Heart right ventricle (tissue), 16 donors: ENCODE measurements around the gene OTOP2. TPM values are rescaled to one million over a fixed set of nuclear protein-coding genes. Genes with fewer than 3 reads are reported as not detected.

Source experiments
- ATAC-seq, 8 donors: fragments of 200-7000 bp; cut with Tn5 transposase; one replicate each; pipeline ENCODE4 v1.9.1; 2020; ENCODE audit warnings: mild to moderate bottlenecking in 8 of 8, moderate library complexity in 8 of 8, moderate number of reproducible peaks in 1 of 8
- DNase-seq, 2 donors: peaks; one replicate each; pipeline ENCODE4 v3.0.0-alpha.2; 2020
- H3K27ac ChIP-seq, 10 donors: fragments of 200-600 bp; sonication (generic) in 2 of 10; one replicate each; pipeline versions ENCODE4 v1.5.0 to v1.8.0; 2020 to 2022; ENCODE audit warnings: mild to moderate bottlenecking in 3 of 10
- H3K27me3 ChIP-seq, 7 donors: fragments of 200-600 bp; one replicate each; pipeline ENCODE4 v1.8.0; 2021 to 2022; ENCODE audit warnings: mild to moderate bottlenecking in 2 of 7
- H3K36me3 ChIP-seq, 9 donors: fragments of 200-600 bp; sonication (generic) in 1 of 9; one replicate each; pipeline versions ENCODE4 v1.5.0 to v1.8.0; 2020 to 2022; ENCODE audit warnings: mild to moderate bottlenecking in 2 of 9
- H3K4me1 ChIP-seq, 9 donors: fragments of 200-600 bp; sonication (generic) in 1 of 9; one replicate each; pipeline versions ENCODE4 v1.5.0 to v1.8.0; 2020 to 2022; ENCODE audit warnings: mild to moderate bottlenecking in 4 of 9
- H3K4me3 ChIP-seq, 10 donors: fragments of 200-600 bp; sonication (generic) in 2 of 10; one replicate each; pipeline versions ENCODE4 v1.5.0 to v1.8.0; 2020 to 2022; ENCODE audit warnings: mild to moderate bottlenecking in 7 of 10, moderate library complexity in 2 of 10
- H3K9me3 ChIP-seq, 11 donors: fragments of 200-600 bp in 10 of 11; sonication (generic) in 2 of 11; one replicate each; pipeline versions ENCODE4 v1.5.0 to v1.8.0; 2013 to 2022; ENCODE audit warnings: mild to moderate bottlenecking in 2 of 11, control low read depth in 1 of 11, moderate library complexity in 1 of 11
- CTCF ChIP-seq, 9 donors: fragments of 200-600 bp; sonication (generic) in 2 of 9; IDR thresholded peaks; one replicate each; pipeline versions ENCODE4 v1.5.0 to v1.8.0; 2021 to 2022; ENCODE audit warnings: antibody characterized with exemption in 9 of 9, mild to moderate bottlenecking in 5 of 9, moderate library complexity in 1 of 9
- WGBS, 2 donors: extraction: QIAGEN DNeasy Blood & Tissue Kit; methylation state at CpG; one replicate each; pipeline ENCODE4 v1.1.7; 2013; ENCODE audit warnings: inconsistent platforms in 1 of 2; 5-methylcytosine and 5-hydroxymethylcytosine counted together
- intact Hi-C, 10 donors: fragments of 100-400 bp; cut with DNase I; formaldehyde crosslinking; loops; one replicate each; pipeline versions ENCODE4 v1.11.1 to v1.14.2; 2022
- polyA plus RNA-seq, 2 donors: library from polyadenylated mRNA; stranded (reverse); fragments of 200-250 nt; gene quantifications; one replicate each; pipeline ENCODE4 v1.2.3, GENCODE V29; 2013
- total RNA-seq, 10 donors: library from RNA; stranded (reverse); fragmentation: NEBNext Ultra II Directional in 3 of 10; extraction: Animal tissue kit (Norgen Biotek cat#: 25700) in 3 of 10; gene quantifications; one replicate each; pipeline versions ENCODE4 v1.2.1 to v1.2.4, GENCODE V29; 2021 to 2023
- donor health status: Arrhythmogenic right ventricular cardiomyopathy.
- donor health status: ischemic (EF 13 %, LVEDD 7.1; RV severe dilation, severe dysfunction).
- donor health status: healthy with polysubstance abuse.
- donor health status: DM: no; HTN: yes; CAD: no.
- donor health status: DM: no; HTN: no; CAD: no.
- donor health status: ischemic (EF 25% LVEDD 6.9; RV normal size, moderate dysfunction).
- donor health status: ischemic (EF 25% LVEDD 5.7; RV mildly dilated, moderate dysfunction).
- donor health status: healthy.
- donor health status: DM: yes; HTN: yes; CAD: no.
- donor health status: Ischemic cardiomyopathy.
- donor health status: ischemic (EF 35%, LVEDD 5.7; RV mildly dilated, moderate dysfunction).
- donor health status: nonischemic (EF 11% LVEDD 7.7; RV severe dilation, severe dysfunction).
- donor health status: DM: yes; HTN: yes; CAD: no.
- donor health status: PGD.
- donor health status: ischemic (EF 29% LVEDD 5.4; RV normal size, mild dysfunction).
- donor health status: nonischemic (EF 23%, LVEDD 6.1; RV moderate dilation, normal function).

Gene OTOP2
- total and polyA plus RNA-seq, 12 donors, result not detected

GRCh38 chr17:74975943-74976342, 51.9 kb downstream of the OTOP2 start:
- Histone ChIP-seq H3K27ac (no peak overlapping the region), H3K27me3 (peaks cover 0 to 56% (median 0%) of the 10 kb centered on the region in 7 donors), H3K4me1 (peaks cover 5 to 21% (median 15%) of the 10 kb centered on the region in 9 donors), H3K4me3 (no peak overlapping the region), H3K36me3 (no peaks in the 10 kb centered on the region), H3K9me3 (no peaks in the 10 kb centered on the region)
- 82 to 83% methylated on average over 4 of the region's 4 CpGs for WGBS, 2 donors
- ATAC-seq (no peak), DNase-seq (no peak)
- intact Hi-C loops, result loop anchor here in 1 of 10 donors (10.0 kb wide), 1 partner anchor 139 kb away; no protein-coding TSS in a partner anchor
- TF ChIP-seq CTCF (IDR thresholded peaks at IDR 0.05), result no peak

- Histone ChIP-seq H3K36me3 (no peaks in the 10 kb centered on the region), H3K9me3 (no peaks in the 10 kb centered on the region), H3K27ac (no peak overlapping the region), H3K27me3 (peaks cover 0 to 56% (median 0%) of the 10 kb centered on the region in 7 donors), H3K4me3 (no peak overlapping the region), H3K4me1 (peaks cover 4 to 21% (median 18%) of the 10 kb centered on the region in 9 donors)
- intact Hi-C loops, result loop anchor here in 1 of 10 donors (10.0 kb wide), 1 partner anchor 137 kb away; no protein-coding TSS in a partner anchor
- WGBS, 2 donors, result 92 to 94% methylated on average over 3 of the region's 3 CpGs
- no peak for TF ChIP-seq CTCF (IDR thresholded peaks at IDR 0.05)
- DNase-seq (no peak), ATAC-seq (no peak)
Observed at GRCh38 chr17:74977802-74978201, 53.7 kb downstream of the OTOP2 start.

- H3K9me3 ChIP-seq, result no peaks in the 10 kb centered on the region
- TF ChIP-seq CTCF (IDR thresholded peaks at IDR 0.05), result no peak
- no peak overlapping the region for H3K27ac ChIP-seq
- no peaks in the 10 kb centered on the region for H3K36me3 ChIP-seq
- peaks cover 0 to 52% (median 0%) of the 10 kb centered on the region in 7 donors for H3K27me3 ChIP-seq
- DNase-seq (no peak), ATAC-seq (no peak)
- H3K4me3 ChIP-seq, result no peak overlapping the region
- intact Hi-C loops, result loop anchor here in 1 of 10 donors (10.0 kb wide), 1 partner anchor 137 kb away; no protein-coding TSS in a partner anchor
- WGBS, 2 donors, result 76 to 86% methylated on average over 3 of the region's 3 CpGs
- peaks cover 4 to 22% (median 16%) of the 10 kb centered on the region in 9 donors for H3K4me1 ChIP-seq
Observed at GRCh38 chr17:74978240-74978639, 54.2 kb downstream of the OTOP2 start.

- 71% methylated on average over 17 of the region's 17 CpGs for WGBS, 2 donors
- H3K27me3 ChIP-seq, result peaks cover 0 to 38% (median 0%) of the 10 kb centered on the region in 7 donors
- no peak for TF ChIP-seq CTCF (IDR thresholded peaks at IDR 0.05)
- DNase-seq (no peak), ATAC-seq (no peak)
- no peaks in the 10 kb centered on the region for H3K9me3 ChIP-seq
- no peaks in the 10 kb centered on the region for H3K36me3 ChIP-seq
- H3K4me3 ChIP-seq, result no peak overlapping the region
- no peak overlapping the region for H3K27ac ChIP-seq
- H3K4me1 ChIP-seq, result peaks cover 4 to 25% (median 16%) of the 10 kb centered on the region in 9 donors
- intact Hi-C loops, result loop anchor here in 3 of 10 donors (5.0 to 10.0 kb wide), 3 partner anchors 53 to 135 kb away; no protein-coding TSS in a partner anchor
Observed at GRCh38 chr17:74979408-74980146, 55.5 kb downstream of the OTOP2 start.
